Tibial nerve (tissue), 4 donors: ENCODE data around the gene ADD2.
"Not testable (repeated sequence)": the region's sequence is repeated elsewhere in the genome, so short reads cannot be mapped to it uniquely, and the experiment has no call there.

Experiments
- CTCF ChIP-seq, 5 experiments: fragments of 200-600 bp in 3 of 5; fragments of 450-650 bp in 2 of 5; sonication (generic) in 3 of 5; IDR thresholded peaks; one replicate each; pipeline ENCODE4 v1.5.1; 2016 to 2019; ENCODE audit warnings: antibody characterized with exemption in 5 of 5, mild to moderate bottlenecking in 3 of 5, moderate library complexity in 2 of 5
- EP300 ChIP-seq, 2 donors: sonication (generic); formaldehyde crosslinking; IDR thresholded peaks; one replicate each; pipeline ENCODE4 v1.6.1; 2017; ENCODE audit warnings: antibody characterized with exemption in 2 of 2, mild to moderate bottlenecking in 1 of 2
- POLR2A ChIP-seq, 2 donors: fragments of 450-650 bp; IDR thresholded peaks; one replicate each; pipeline ENCODE4 v1.6.1; 2017; ENCODE audit warnings: antibody characterized with exemption in 2 of 2, mild to moderate bottlenecking in 2 of 2, moderate library complexity in 2 of 2

- not testable (repeated sequence) for TF ChIP-seq CTCF, POLR2A, EP300 (IDR thresholded peaks at IDR 0.05)
These were observed 30.0 kb upstream of the ADD2 start for GRCh38 chr2:70797996-70798395.
